HEK293 (cell line): Measurements from ENCODE around the gene KLHL29.

ENCODE experiments used
- CTCF ChIP-seq: fragments of 450-650 bp; formaldehyde crosslinking; IDR thresholded peaks from 2 replicates; pipeline ENCODE4 v1.5.1; 2016; ENCODE audit warnings: missing biosample characterization, missing genetic modification characterization
- PBX3 ChIP-seq: sonication (generic); formaldehyde crosslinking; IDR thresholded peaks from 2 replicates; pipeline ENCODE4 v1.8.1; 2022; ENCODE audit warnings: mild to moderate bottlenecking, moderate library complexity, missing genetic modification reagents
- REST ChIP-seq: fragments of 450-650 bp; formaldehyde crosslinking; IDR thresholded peaks from 2 replicates; pipeline ENCODE4 v1.5.1; 2016; ENCODE audit warnings: missing biosample characterization, missing genetic modification characterization
- ZBTB7A ChIP-seq: fragments of 450-650 bp; formaldehyde crosslinking; IDR thresholded peaks from 2 replicates; pipeline ENCODE4 v1.5.1; 2016; ENCODE audit warnings: low read depth, missing biosample characterization, missing genetic modification characterization
- ZNF311 ChIP-seq: fragments of 450-650 bp; formaldehyde crosslinking; IDR thresholded peaks from 2 replicates; pipeline ENCODE4 v1.5.1; 2017; ENCODE audit warnings: missing biosample characterization, missing genetic modification characterization, borderline replicate concordance
- ZNF341 ChIP-seq: fragments of 450-650 bp; formaldehyde crosslinking; IDR thresholded peaks from 2 replicates; pipeline ENCODE4; 2016; ENCODE audit warnings: low read depth, missing biosample characterization, missing genetic modification characterization

- TF ChIP-seq CTCF (no peak), ZNF311 (tag by site-specific recombination) (no peak), ZNF341 (tag by site-specific recombination) (no peak), PBX3 (CRISPR knock-in tag) (no peak), ZBTB7A (tag by site-specific recombination) (no peak), REST (tag by site-specific recombination) (no peak)
Measured at GRCh38 chr2:23670245-23670592, 285.2 kb downstream of the KLHL29 start.
